ENCODE measurements around the gene SBF2.
"Not testable (repeated sequence)": the region's sequence is repeated elsewhere in the genome, so short reads cannot be mapped to it uniquely, and the experiment has no call there.

The SBF2 gene

DNA sequence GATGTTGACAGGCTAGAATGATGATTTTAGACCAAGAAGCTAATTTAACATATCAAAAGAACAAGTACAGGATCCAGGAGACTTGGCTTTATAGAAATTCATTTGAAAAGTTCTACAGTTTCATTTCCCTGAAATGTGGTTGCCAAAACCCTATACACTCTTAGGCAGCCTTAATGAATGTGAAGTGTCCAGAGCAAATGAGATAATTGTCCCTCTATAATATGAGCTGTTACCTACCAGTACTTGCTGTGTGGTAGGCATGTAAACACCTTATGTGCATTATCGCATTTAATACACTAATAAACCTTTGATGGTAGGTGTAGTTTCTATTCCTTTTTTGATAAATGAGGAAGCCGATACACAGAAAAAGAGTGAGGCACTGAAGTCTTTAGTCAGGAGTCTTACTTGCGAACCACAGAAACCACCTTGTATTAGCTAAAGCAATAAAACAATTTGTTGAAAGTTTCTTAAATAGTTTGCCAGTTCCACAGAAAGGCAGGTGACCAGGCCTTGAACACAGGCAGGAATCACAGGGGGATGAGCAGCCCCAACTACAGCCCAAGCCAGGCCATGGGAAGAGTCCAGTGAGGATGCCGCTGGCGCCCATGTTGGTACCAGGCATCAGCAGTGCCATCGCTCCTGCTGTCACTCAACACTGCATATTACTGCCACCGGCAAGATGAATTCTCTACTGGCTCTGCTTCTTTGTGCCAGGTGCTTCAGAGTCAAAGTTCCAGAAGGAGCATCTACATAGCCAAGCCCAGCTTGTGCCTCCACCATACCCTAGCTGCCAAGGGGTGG, 548.4 kb downstream of the SBF2 start:
- Histone ChIP-seq H3K4me3 (replicated peaks; ENCODE audit: insufficient read depth, low read length) (no peak overlapping the region), H3K27me3 (ENCODE audit: insufficient read depth, poor library complexity, severe bottlenecking) (no peaks in the 10 kb centered on the region), H3K27ac (replicated peaks) (no peak overlapping the region)
- DNase-seq (ENCODE audit: low read depth in 1 of 2, low spot score in 1 of 2), result no peak
- TF ChIP-seq GABPA (IDR thresholded peaks at IDR 0.05; ENCODE audit: low read depth), result no peak
- TF ChIP-seq POLR2AphosphoS5 (IDR thresholded peaks at IDR 0.05; ENCODE audit: low read depth), result no peak
- TF ChIP-seq, protein P1, sequence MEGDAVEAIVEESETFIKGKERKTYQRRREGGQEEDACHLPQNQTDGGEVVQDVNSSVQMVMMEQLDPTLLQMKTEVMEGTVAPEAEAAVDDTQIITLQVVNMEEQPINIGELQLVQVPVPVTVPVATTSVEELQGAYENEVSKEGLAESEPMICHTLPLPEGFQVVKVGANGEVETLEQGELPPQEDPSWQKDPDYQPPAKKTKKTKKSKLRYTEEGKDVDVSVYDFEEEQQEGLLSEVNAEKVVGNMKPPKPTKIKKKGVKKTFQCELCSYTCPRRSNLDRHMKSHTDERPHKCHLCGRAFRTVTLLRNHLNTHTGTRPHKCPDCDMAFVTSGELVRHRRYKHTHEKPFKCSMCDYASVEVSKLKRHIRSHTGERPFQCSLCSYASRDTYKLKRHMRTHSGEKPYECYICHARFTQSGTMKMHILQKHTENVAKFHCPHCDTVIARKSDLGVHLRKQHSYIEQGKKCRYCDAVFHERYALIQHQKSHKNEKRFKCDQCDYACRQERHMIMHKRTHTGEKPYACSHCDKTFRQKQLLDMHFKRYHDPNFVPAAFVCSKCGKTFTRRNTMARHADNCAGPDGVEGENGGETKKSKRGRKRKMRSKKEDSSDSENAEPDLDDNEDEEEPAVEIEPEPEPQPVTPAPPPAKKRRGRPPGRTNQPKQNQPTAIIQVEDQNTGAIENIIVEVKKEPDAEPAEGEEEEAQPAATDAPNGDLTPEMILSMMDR (IDR thresholded peaks at IDR 0.05; ENCODE audit: insufficient read depth, low read length), result no peak
- TF ChIP-seq, protein P2, sequence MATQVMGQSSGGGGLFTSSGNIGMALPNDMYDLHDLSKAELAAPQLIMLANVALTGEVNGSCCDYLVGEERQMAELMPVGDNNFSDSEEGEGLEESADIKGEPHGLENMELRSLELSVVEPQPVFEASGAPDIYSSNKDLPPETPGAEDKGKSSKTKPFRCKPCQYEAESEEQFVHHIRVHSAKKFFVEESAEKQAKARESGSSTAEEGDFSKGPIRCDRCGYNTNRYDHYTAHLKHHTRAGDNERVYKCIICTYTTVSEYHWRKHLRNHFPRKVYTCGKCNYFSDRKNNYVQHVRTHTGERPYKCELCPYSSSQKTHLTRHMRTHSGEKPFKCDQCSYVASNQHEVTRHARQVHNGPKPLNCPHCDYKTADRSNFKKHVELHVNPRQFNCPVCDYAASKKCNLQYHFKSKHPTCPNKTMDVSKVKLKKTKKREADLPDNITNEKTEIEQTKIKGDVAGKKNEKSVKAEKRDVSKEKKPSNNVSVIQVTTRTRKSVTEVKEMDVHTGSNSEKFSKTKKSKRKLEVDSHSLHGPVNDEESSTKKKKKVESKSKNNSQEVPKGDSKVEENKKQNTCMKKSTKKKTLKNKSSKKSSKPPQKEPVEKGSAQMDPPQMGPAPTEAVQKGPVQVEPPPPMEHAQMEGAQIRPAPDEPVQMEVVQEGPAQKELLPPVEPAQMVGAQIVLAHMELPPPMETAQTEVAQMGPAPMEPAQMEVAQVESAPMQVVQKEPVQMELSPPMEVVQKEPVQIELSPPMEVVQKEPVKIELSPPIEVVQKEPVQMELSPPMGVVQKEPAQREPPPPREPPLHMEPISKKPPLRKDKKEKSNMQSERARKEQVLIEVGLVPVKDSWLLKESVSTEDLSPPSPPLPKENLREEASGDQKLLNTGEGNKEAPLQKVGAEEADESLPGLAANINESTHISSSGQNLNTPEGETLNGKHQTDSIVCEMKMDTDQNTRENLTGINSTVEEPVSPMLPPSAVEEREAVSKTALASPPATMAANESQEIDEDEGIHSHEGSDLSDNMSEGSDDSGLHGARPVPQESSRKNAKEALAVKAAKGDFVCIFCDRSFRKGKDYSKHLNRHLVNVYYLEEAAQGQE (IDR thresholded peaks at IDR 0.05; ENCODE audit: insufficient replicate concordance, low read depth), result no peak
- TF ChIP-seq SPI1 (IDR thresholded peaks at IDR 0.05; ENCODE audit: borderline replicate concordance, low read depth), result no peak

DNA sequence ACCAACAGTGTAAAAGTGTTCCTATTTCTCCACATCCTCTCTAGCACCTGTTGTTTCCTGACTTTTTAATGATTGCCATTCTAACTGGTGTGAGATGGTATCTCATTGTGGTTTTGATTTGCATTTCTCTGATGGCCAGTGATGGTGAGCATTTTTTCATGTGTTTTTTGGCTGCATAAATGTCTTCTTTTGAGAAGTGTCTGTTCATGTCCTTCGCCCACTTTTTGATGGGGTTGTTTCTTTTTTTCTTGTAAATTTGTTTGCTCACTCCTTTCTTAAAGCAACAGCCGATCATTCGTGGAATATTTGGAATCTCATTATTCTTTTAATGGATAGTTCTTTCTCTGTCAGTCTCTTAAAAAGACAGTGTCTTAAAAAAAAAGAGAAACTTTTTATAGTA, 550.5 kb downstream of the SBF2 start:
- not testable (repeated sequence) for H3K27me3 ChIP-seq (ENCODE audit: insufficient read depth, poor library complexity, severe bottlenecking); H3K27ac ChIP-seq (replicated peaks); DNase-seq (ENCODE audit: low read depth in 1 of 2, low spot score in 1 of 2); H3K4me3 ChIP-seq (replicated peaks; ENCODE audit: insufficient read depth, low read length)

DNA sequence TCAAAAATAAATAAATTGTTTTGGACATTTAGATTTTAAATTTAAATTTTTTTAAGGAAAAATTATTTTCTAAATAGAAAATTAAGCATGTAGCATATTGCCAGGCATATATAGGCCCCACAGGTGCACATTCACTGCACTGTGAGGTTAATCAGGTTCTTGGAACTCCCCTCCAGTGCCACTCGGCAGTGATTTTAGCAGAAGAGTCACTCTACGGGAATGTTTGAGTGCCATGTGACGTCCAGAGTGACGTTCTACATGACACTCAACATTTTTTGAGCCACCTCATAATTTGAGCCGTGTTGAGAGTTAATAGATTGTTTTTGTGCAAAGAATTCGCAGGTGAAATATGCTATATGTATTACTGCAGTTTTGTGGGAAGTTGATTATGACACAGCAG, 552.8 kb downstream of the SBF2 start:
- Histone ChIP-seq H3K27ac (replicated peaks) (no peak overlapping the region), H3K4me3 (replicated peaks; ENCODE audit: insufficient read depth, low read length) (no peak overlapping the region), H3K27me3 (ENCODE audit: insufficient read depth, poor library complexity, severe bottlenecking) (no peaks in the 10 kb centered on the region)
- DNase-seq (ENCODE audit: low read depth in 1 of 2, low spot score in 1 of 2), result no peak
- no peak for TF ChIP-seq POLR2AphosphoS5 (IDR thresholded peaks at IDR 0.05; ENCODE audit: low read depth)
- TF ChIP-seq, protein P1 (IDR thresholded peaks at IDR 0.05; ENCODE audit: insufficient read depth, low read length), result no peak
- TF ChIP-seq, protein P2 (IDR thresholded peaks at IDR 0.05; ENCODE audit: insufficient replicate concordance, low read depth), result no peak
- no peak for TF ChIP-seq GABPA (IDR thresholded peaks at IDR 0.05; ENCODE audit: low read depth)
- TF ChIP-seq SPI1 (IDR thresholded peaks at IDR 0.05; ENCODE audit: borderline replicate concordance, low read depth), result no peak

DNA sequence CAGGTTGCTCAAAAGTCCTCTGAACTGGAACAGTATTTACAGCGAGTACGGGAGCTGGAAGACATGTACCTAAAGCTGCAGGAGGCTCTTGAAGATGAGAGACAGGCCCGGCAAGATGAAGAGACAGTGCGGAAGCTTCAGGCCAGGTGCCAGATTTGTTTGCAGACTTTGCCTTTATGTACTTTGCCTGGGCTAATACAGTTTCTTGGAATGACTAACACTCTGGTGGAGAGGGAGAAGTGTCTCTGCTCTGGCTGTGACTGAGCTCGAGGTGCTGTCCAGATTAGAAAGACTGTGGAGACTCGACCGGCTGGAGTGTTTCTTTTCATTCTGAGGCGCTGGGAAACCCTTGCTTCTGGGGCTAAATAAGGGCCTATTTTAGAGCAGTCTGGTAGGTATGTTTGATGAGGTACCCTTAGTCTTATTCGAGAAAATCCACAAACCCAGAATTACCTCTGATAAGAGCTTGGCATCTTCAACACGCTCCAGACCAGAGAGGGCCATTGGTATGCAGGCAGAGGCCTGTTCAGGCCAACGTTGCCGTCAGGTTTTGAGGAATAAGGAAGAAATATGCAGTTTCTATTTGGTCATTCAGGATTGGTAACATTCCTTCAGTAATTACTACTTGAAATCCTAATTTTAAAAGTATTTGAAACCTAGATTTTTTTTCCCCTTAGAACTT, 553.7 kb downstream of the SBF2 start:
- TF ChIP-seq SPI1 (IDR thresholded peaks at IDR 0.05; ENCODE audit: borderline replicate concordance, low read depth) (no peak), GABPA (IDR thresholded peaks at IDR 0.05; ENCODE audit: low read depth) (no peak)
- TF ChIP-seq, protein P1 (IDR thresholded peaks at IDR 0.05; ENCODE audit: insufficient read depth, low read length), result no peak
- no peak overlapping the region for H3K4me3 ChIP-seq (replicated peaks; ENCODE audit: insufficient read depth, low read length)
- no peaks in the 10 kb centered on the region for H3K27me3 ChIP-seq (ENCODE audit: insufficient read depth, poor library complexity, severe bottlenecking)
- no peak for DNase-seq (ENCODE audit: low read depth in 1 of 2, low spot score in 1 of 2)
- H3K27ac ChIP-seq (replicated peaks), result no peak overlapping the region
